ENCODE data around the gene SNX14. TPM values are rescaled to one million over a fixed set of nuclear protein-coding genes. Genes with fewer than 3 reads are reported as not detected.

The SNX14 gene
- total and polyA plus RNA-seq, 5 donors = 35.5 to 45.9 (median 42.1) TPM

DNA sequence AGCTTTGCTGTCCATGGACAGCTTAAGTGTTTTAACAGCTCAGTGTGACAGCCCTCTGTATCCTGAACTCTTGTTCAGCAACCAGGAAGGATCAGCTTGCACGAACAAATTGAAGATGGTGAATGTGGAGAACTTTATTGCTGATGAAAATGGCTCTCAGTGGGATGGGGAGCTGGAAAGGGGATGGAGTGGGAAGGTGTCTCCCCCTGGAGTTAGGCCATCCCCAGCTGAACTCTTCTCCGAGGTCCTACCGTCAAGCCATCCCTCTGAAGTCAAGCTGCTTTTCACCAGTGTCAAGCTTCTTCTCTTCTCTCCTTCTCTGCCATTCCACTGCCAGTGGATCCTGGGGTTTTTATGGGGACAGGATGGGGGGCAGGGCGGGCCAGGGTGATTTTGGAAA, 117.1 kb downstream of the SNX14 start:
- intact Hi-C loops (cut with DNase I) = no loop called here

DNA sequence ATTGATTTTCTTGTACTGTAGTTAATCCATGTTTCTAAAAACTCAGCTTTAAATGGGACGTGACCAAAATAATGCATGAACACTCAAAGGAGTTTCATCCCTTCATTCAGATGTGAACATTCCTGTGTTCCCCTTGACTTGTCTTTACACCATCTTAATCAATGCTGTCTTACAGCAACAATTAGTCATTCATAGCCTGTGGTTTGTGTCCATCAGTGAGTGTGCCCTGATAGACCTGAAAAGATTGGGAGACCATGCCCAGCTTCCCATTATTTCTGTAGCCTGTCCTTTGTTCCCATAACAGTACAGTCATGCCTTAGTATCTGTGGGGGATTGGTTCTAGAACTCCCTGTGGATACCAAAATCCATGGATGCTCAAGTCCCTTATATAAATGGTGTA, 119.9 kb downstream of the SNX14 start:
- H3K9me3 ChIP-seq (ENCODE audit: control insufficient read depth, low read length) = no peaks in the 10 kb centered on the region
- no peak overlapping the region for H3K4me3 ChIP-seq (ENCODE audit: low read length)
- intact Hi-C loops (cut with DNase I) = no loop called here
- no peak for ATAC-seq
- H3K27ac ChIP-seq (ENCODE audit: low read length) = no peak overlapping the region
- DNase-seq = no peak
- no peaks in the 10 kb centered on the region for H3K27me3 ChIP-seq (ENCODE audit: control insufficient read depth, insufficient read depth)
- H3K4me1 ChIP-seq (ENCODE audit: control insufficient read depth, insufficient read depth, low read length) = no peaks in the 10 kb centered on the region
- 95% methylated on average over 1 of the region's 1 CpG for WGBS

More for the DNA sequence above, 117.1 kb downstream of the SNX14 start:
- no peak for ATAC-seq
- H3K9me3 ChIP-seq (ENCODE audit: control insufficient read depth, low read length) = no peaks in the 10 kb centered on the region
- no peak for DNase-seq
- H3K27me3 ChIP-seq (ENCODE audit: control insufficient read depth, insufficient read depth) = no peaks in the 10 kb centered on the region
- no peaks in the 10 kb centered on the region for H3K4me1 ChIP-seq (ENCODE audit: control insufficient read depth, insufficient read depth, low read length)
- WGBS = 90% methylated on average over 4 of the region's 4 CpGs
- H3K27ac ChIP-seq (ENCODE audit: low read length) = no peak overlapping the region
- no peak overlapping the region for H3K4me3 ChIP-seq (ENCODE audit: low read length)

DNA sequence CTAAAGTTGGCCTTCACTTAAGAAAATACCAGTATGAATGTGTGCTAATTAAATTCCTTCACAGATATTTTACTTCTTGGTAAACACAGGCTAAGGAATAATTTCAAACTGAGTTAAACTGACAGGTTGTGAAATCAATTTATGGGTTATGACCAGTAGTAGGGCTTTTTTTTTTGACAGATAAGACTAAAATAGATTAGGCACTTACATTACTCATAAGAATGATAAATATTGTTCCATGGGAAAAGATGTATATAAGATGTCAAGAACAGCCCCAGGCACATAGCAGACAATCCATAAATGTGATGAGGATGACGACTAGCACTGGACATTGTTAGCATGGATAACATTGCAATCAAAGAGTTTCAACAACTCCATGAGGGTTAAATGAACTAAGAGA, 120.9 kb downstream of the SNX14 start:
- Histone ChIP-seq H3K27ac (ENCODE audit: low read length) (no peak overlapping the region), H3K27me3 (ENCODE audit: control insufficient read depth, insufficient read depth) (no peaks in the 10 kb centered on the region), H3K9me3 (ENCODE audit: control insufficient read depth, low read length) (no peaks in the 10 kb centered on the region), H3K4me1 (ENCODE audit: control insufficient read depth, insufficient read depth, low read length) (no peaks in the 10 kb centered on the region), H3K4me3 (ENCODE audit: low read length) (no peak overlapping the region)
- intact Hi-C loops (cut with DNase I) = no loop called here
- DNase-seq (no peak), ATAC-seq (no peak)
- 78% methylated on average over 1 of the region's 1 CpG for WGBS

DNA sequence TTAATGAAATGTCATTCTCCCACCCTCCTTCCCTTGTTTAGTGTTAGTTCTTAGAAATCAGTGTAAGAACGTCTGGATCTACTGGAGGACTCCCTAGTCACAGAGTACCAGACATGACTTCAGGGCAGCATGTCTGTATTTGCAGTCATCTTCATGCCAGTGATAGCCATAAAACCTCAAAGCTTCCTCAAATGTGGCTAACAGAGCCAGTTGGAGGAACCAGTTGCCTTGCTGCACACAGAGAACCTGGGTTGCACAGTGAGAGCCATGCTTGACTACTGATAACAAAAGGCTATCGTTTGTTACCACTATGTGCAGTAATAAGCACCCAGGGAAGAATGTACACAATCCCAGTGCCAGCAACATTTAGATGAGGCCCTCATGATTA, 123.6 kb downstream of the SNX14 start:
- Histone ChIP-seq H3K27ac (ENCODE audit: low read length) (no peak overlapping the region), H3K4me1 (ENCODE audit: control insufficient read depth, insufficient read depth, low read length) (no peaks in the 10 kb centered on the region), H3K4me3 (ENCODE audit: low read length) (no peak overlapping the region), H3K9me3 (ENCODE audit: control insufficient read depth, low read length) (no peaks in the 10 kb centered on the region), H3K27me3 (ENCODE audit: control insufficient read depth, insufficient read depth) (no peaks in the 10 kb centered on the region)
- DNase-seq (no peak), ATAC-seq (no peak)
- 60% methylated on average over 2 of the region's 2 CpGs for WGBS
- intact Hi-C loops (cut with DNase I) = no loop called here

DNA sequence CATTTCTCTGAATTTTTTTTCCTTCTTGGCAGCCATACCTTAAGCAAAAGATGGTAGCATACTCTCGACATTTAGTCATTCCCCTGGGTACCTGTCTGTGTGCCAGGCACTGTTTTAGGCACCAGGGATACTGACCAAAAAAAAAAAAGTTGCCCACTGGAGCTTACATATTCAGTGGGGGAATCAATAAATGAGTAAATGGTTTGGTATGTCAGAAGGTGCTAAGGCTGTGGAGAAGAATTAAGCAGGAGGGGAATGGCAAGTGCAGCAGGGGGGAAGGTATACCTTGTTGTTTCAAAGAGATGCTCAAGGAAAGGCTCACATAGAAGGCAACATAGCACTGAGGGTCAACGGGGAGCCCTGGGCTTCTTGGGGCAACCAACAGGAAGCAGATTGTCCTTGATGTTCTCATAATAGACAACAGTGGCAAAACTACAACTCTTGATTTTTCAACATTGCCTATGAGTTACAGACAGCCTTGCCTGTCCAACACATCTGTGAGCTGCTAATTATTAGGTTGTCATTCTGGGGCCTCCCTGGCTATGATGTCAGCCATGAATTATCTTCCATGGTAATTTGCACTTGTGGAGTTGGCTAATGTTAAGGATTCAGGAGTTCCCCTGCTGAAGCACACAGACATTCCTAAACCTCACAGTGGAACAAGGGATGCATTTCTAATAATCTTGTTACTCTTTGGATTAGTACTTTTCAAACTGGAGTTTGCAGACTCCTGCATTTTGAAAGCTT, 124.2 kb downstream of the SNX14 start:
- intact Hi-C loops (cut with DNase I) = no loop called here
- DNase-seq (no peak), ATAC-seq (no peak)
- no peak overlapping the region for H3K27ac ChIP-seq (ENCODE audit: low read length)
- H3K4me3 ChIP-seq (ENCODE audit: low read length) = no peak overlapping the region
- H3K9me3 ChIP-seq (ENCODE audit: control insufficient read depth, low read length) = no peaks in the 10 kb centered on the region
- WGBS = 71% methylated on average over 2 of the region's 2 CpGs
- no peaks in the 10 kb centered on the region for H3K4me1 ChIP-seq (ENCODE audit: control insufficient read depth, insufficient read depth, low read length)
- H3K27me3 ChIP-seq (ENCODE audit: control insufficient read depth, insufficient read depth) = no peaks in the 10 kb centered on the region

DNA sequence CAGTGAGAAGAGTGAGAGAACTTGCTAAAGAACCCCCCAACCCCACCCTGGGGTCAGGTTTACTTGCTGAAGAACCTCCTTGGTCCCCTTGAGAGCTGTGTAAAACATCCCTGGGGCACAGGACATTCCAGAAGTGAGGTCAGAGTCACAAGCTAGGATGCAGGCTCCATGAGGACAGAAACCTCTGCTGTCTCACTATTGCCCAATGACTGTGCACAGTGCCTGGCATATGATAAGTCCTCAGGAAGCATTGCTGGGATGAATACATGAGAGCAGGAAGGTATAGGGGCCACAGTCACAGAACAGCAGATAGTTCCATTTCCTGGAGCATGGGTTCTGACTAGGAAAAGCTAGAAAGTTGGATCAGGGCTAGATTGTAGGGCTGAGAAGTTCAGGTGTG, 125.3 kb downstream of the SNX14 start:
- H3K27ac ChIP-seq (ENCODE audit: low read length) = no peak overlapping the region
- ATAC-seq (no peak), DNase-seq (no peak)
- no peaks in the 10 kb centered on the region for H3K27me3 ChIP-seq (ENCODE audit: control insufficient read depth, insufficient read depth)
- H3K4me1 ChIP-seq (ENCODE audit: control insufficient read depth, insufficient read depth, low read length) = no peaks in the 10 kb centered on the region
- intact Hi-C loops (cut with DNase I) = no loop called here
- H3K9me3 ChIP-seq (ENCODE audit: control insufficient read depth, low read length) = no peaks in the 10 kb centered on the region
- no peak overlapping the region for H3K4me3 ChIP-seq (ENCODE audit: low read length)

DNA sequence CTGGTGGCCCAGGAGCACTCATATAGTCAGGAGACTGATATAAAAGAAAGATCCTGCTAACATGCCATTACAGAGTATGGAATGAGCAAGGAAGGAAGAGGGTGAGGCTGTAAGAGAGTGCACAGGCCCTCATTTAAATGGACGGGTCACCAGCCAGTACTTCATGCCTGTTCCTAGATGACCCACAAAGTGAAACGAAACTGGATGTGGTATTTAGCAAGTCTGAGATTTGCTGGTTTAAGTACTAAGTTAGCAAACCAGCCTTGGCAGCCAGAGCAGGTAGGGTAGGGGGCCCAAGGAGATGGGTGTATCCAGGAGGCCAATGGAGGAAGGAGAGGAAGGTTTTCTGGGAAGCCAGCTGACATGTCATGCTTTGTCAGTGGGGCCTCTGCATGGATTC, 127.9 kb downstream of the SNX14 start:
- intact Hi-C loops (cut with DNase I) = no loop called here
- H3K27ac ChIP-seq (ENCODE audit: low read length) = no peak overlapping the region

DNA sequence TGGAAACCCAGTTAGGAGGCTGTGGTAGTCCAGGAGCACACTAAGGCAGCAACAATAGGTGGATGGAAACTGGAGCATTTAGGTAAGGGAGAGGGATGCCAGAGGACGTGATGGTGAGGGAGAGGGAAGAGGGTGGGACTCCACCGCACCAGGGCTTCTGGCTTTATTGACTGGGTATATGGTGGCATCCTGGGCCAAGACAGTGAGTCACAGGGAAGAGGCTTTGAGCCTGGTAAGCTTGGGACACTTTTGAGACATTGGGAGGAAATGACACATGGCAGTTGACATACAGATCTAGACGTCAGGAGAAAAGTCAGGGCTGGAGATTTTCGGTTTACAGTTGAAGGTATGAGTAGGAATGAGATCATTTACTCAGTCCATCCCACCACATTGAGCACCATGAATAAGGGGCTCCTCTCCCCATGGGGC, 128.9 kb downstream of the SNX14 start:
- DNase-seq (no peak), ATAC-seq (peak; percentile 15 to 78)
- Histone ChIP-seq H3K4me1 (ENCODE audit: control insufficient read depth, insufficient read depth, low read length) (peaks cover 9% of the 10 kb centered on the region), H3K4me3 (ENCODE audit: low read length) (no peak overlapping the region), H3K9me3 (ENCODE audit: control insufficient read depth, low read length) (no peaks in the 10 kb centered on the region), H3K27ac (ENCODE audit: low read length) (no peak overlapping the region), H3K27me3 (ENCODE audit: control insufficient read depth, insufficient read depth) (no peaks in the 10 kb centered on the region)
- 64% methylated on average over 4 of the region's 4 CpGs for WGBS
- intact Hi-C loops (cut with DNase I) = no loop called here

More for the DNA sequence above, 127.9 kb downstream of the SNX14 start:
- Histone ChIP-seq H3K4me3 (ENCODE audit: low read length) (no peak overlapping the region), H3K9me3 (ENCODE audit: control insufficient read depth, low read length) (no peaks in the 10 kb centered on the region), H3K27me3 (ENCODE audit: control insufficient read depth, insufficient read depth) (no peaks in the 10 kb centered on the region), H3K4me1 (ENCODE audit: control insufficient read depth, insufficient read depth, low read length) (peaks cover 9% of the 10 kb centered on the region)
- no peak for DNase-seq
- WGBS = 56% methylated on average over 2 of the region's 2 CpGs
- no peak for ATAC-seq

DNA sequence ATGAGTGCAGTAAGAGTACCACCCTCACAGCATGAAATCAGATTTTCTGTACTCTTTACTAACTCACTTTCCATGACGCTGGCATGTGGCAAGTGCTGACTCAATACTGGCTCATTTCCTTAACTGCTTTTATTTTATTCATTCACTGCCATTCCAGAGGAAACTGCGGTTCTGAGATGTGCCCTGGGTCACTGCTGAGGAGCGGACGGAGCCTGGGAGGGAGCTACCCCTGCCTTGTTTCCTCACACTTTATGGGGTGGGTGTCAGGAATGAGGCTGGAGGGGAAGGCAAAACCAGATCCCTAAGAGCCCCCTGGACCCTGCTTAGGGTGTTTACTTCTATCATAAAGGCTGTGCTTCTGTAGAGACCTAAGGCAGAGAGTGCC, 129.4 kb downstream of the SNX14 start:
- H3K27ac ChIP-seq (ENCODE audit: low read length) = no peak overlapping the region
- no peak overlapping the region for H3K4me3 ChIP-seq (ENCODE audit: low read length)
- WGBS = 51% methylated on average over 4 of the region's 4 CpGs
- DNase-seq = peak in 1 of 3 donors; percentile 41
- intact Hi-C loops (cut with DNase I) = no loop called here
- no peaks in the 10 kb centered on the region for H3K27me3 ChIP-seq (ENCODE audit: control insufficient read depth, insufficient read depth)
- ATAC-seq = peak; percentile 49 to 79
- no peaks in the 10 kb centered on the region for H3K9me3 ChIP-seq (ENCODE audit: control insufficient read depth, low read length)
- peaks cover 9% of the 10 kb centered on the region for H3K4me1 ChIP-seq (ENCODE audit: control insufficient read depth, insufficient read depth, low read length)

DNA sequence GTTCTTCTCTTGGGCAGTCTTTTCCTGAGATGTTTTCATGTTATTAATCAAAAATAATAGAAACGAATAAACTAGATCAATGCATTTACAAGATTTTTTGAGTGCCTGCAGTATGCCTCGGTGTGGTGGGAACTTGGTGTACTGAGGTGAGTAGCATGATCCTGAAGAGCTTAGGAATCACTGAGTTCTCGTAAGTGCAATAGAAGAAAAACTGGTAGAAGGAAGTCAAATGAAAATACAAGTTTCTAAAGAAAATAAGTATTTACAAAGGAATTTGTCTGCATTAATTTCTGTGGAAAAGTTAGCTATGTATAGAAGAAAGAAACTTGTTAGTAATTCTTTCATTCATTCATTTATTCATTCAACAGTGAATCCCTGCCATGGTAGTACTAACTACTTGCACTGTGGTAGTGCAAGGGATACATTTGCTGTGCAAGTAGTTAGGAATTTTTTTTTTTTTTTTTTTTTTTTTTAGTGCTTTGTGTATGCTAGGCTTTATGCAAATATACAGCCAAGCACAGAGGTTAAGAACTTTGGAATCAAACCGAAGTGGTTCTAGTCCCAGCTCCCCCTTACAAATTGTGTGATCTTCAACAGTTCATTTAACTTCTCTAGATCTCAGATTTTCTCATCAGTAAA, 129.9 kb downstream of the SNX14 start:
- Histone ChIP-seq H3K4me1 (ENCODE audit: control insufficient read depth, insufficient read depth, low read length) (peaks cover 9% of the 10 kb centered on the region), H3K27ac (ENCODE audit: low read length) (no peak overlapping the region), H3K27me3 (ENCODE audit: control insufficient read depth, insufficient read depth) (no peaks in the 10 kb centered on the region), H3K4me3 (ENCODE audit: low read length) (no peak overlapping the region), H3K9me3 (ENCODE audit: control insufficient read depth, low read length) (no peaks in the 10 kb centered on the region)
- intact Hi-C loops (cut with DNase I) = no loop called here
- WGBS = 84% methylated on average over 4 of the region's 4 CpGs
- no peak for ATAC-seq
- no peak for DNase-seq

DNA sequence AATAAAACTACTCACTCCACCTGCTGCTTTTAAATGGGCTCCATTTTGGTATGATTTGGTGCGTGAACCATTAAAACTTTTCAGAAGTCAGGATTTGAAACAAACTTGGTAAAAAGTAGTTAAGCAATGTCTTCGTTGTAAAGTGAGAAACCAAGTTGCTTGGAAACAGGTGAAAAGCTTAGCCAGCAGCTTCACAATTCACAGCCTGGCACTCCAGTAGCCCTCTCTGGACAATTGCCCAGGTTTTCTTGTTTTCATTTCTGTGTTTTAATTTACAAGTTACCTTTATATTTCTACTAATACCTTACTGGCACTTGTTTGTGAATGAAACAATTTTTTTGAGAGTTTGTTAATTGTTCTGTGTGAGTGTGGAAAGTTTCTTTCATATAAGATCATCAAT, 131.0 kb downstream of the SNX14 start:
- Histone ChIP-seq H3K27ac (ENCODE audit: low read length) (no peak overlapping the region), H3K9me3 (ENCODE audit: control insufficient read depth, low read length) (no peaks in the 10 kb centered on the region), H3K4me3 (ENCODE audit: low read length) (no peak overlapping the region), H3K4me1 (ENCODE audit: control insufficient read depth, insufficient read depth, low read length) (peaks cover 11% of the 10 kb centered on the region), H3K27me3 (ENCODE audit: control insufficient read depth, insufficient read depth) (no peaks in the 10 kb centered on the region)
- no peak for ATAC-seq
- WGBS = 63% methylated on average over 2 of the region's 2 CpGs
- intact Hi-C loops (cut with DNase I) = no loop called here
- DNase-seq = no peak

All from right cardiac atrium (tissue), 5 donors.